Loucy (cell line): ENCODE results near the gene TRERF1.

Experiments used
- H2AFZ ChIP-seq: fragments of 200-600 bp; sonication (generic); 2 replicates; pipeline ENCODE4 v1.6.0; 2016; ENCODE audit warnings: antibody characterized with exemption, mild to moderate bottlenecking, low read length, moderate library complexity
- H3F3A ChIP-seq: fragments of 200-600 bp; 2 replicates; pipeline ENCODE4 v1.6.0; 2016; ENCODE audit warnings: antibody characterized with exemption, low read depth, mild to moderate bottlenecking
- H3K27me3 ChIP-seq: fragments of 200-600 bp; sonication (generic); 2 replicates; pipeline ENCODE4 v1.6.1; 2014; ENCODE audit warnings: low read length, mild to moderate bottlenecking; ENCODE audit not compliant: insufficient read depth, poor library complexity, severe bottlenecking
- H3K36me3 ChIP-seq: fragments of 200-600 bp; sonication (generic); 2 replicates; pipeline ENCODE4 v1.6.1; 2016; ENCODE audit warnings: low read length; ENCODE audit not compliant: insufficient read depth
- H3K4me1 ChIP-seq: fragments of 200-600 bp; sonication (generic); 2 replicates; pipeline ENCODE4 v1.5.1; 2014; ENCODE audit warnings: low read length, mild to moderate bottlenecking; ENCODE audit not compliant: insufficient read depth, poor library complexity, severe bottlenecking
- H3K4me2 ChIP-seq: fragments of 200-600 bp; sonication (generic); 2 replicates; pipeline ENCODE4 v1.6.0; 2014; ENCODE audit warnings: antibody characterized with exemption, low read length, low read depth, mild to moderate bottlenecking; ENCODE audit not compliant: poor library complexity, severe bottlenecking
- H3K4me3 ChIP-seq: fragments of 200-600 bp; sonication (generic); 2 replicates; pipeline ENCODE4 v1.5.1; 2014; ENCODE audit warnings: low read length, mild to moderate bottlenecking, mixed read lengths; ENCODE audit not compliant: poor library complexity, severe bottlenecking
- H3K79me2 ChIP-seq: fragments of 200-600 bp; sonication (generic); 2 replicates; pipeline ENCODE4 v1.6.1; 2014; ENCODE audit warnings: low read length; ENCODE audit not compliant: insufficient read depth
- H3K9ac ChIP-seq: fragments of 200-600 bp; sonication (generic); 2 replicates; pipeline ENCODE4 v1.6.0; 2014; ENCODE audit warnings: mild to moderate bottlenecking, low read depth, low read length, moderate library complexity; ENCODE audit not compliant: poor library complexity, severe bottlenecking
- H3K9me2 ChIP-seq: fragments of 200-600 bp; sonication (generic); replicated peaks from 2 replicates; pipeline ENCODE4 v1.6.1; 2016; ENCODE audit warnings: low read depth, low read length, mixed read lengths
- H3K9me3 ChIP-seq: fragments of 200-600 bp; sonication (generic); 2 replicates; pipeline ENCODE4 v1.6.1; 2014; ENCODE audit warnings: mild to moderate bottlenecking, antibody characterized with exemption, low read length, low read depth; ENCODE audit not compliant: insufficient read depth
- H4K20me1 ChIP-seq: fragments of 200-600 bp; sonication (generic); 2 replicates; pipeline ENCODE4 v1.6.0; 2014; ENCODE audit warnings: antibody characterized with exemption, low read length, mild to moderate bottlenecking; ENCODE audit not compliant: insufficient read depth, poor library complexity, severe bottlenecking
- EZH2phosphoT487 ChIP-seq: fragments of 200-600 bp; IDR thresholded peaks from 2 replicates; pipeline ENCODE4 v1.6.1; 2018; ENCODE audit warnings: antibody characterized with exemption, mild to moderate bottlenecking, moderate library complexity, borderline replicate concordance
- TF ChIP-seq, protein P1 (sequence below): fragments of 200-600 bp; sonication (generic); conservative IDR thresholded peaks from 2 replicates; pipeline ENCODE4 v1.5.1; 2014; ENCODE audit warnings: mild to moderate bottlenecking, antibody characterized with exemption, low read length

The TRERF1 gene

GRCh38 chr6:42443312-42444060, 8.2 kb downstream of the TRERF1 start:
- Histone ChIP-seq H3K9me2 (no peaks in the 10 kb centered on the region), H3K4me2 (no peak overlapping the region), H3K9ac (no peak overlapping the region), H3K9me3 (no peaks in the 10 kb centered on the region), H3K4me1 (peaks cover 53% of the 10 kb centered on the region), H3F3A (no peaks in the 10 kb centered on the region), H3K36me3 (no peaks in the 10 kb centered on the region), H3K4me3 (no peak overlapping the region), H4K20me1 (peaks cover 42% of the 10 kb centered on the region), H3K79me2 (peaks cover 99% of the 10 kb centered on the region), H2AFZ (no peak overlapping the region), H3K27me3 (no peaks in the 10 kb centered on the region)
- TF ChIP-seq EZH2phosphoT487, result no peak
- TF ChIP-seq, protein P1, sequence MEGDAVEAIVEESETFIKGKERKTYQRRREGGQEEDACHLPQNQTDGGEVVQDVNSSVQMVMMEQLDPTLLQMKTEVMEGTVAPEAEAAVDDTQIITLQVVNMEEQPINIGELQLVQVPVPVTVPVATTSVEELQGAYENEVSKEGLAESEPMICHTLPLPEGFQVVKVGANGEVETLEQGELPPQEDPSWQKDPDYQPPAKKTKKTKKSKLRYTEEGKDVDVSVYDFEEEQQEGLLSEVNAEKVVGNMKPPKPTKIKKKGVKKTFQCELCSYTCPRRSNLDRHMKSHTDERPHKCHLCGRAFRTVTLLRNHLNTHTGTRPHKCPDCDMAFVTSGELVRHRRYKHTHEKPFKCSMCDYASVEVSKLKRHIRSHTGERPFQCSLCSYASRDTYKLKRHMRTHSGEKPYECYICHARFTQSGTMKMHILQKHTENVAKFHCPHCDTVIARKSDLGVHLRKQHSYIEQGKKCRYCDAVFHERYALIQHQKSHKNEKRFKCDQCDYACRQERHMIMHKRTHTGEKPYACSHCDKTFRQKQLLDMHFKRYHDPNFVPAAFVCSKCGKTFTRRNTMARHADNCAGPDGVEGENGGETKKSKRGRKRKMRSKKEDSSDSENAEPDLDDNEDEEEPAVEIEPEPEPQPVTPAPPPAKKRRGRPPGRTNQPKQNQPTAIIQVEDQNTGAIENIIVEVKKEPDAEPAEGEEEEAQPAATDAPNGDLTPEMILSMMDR, result no peak

GRCh38 chr6:42441697-42442081, 10.0 kb downstream of the TRERF1 start:
- H3K9ac ChIP-seq, result peak overlapping the region; percentile 10
- no peak overlapping the region for H2AFZ ChIP-seq
- peaks cover 39% of the 10 kb centered on the region for H3K4me1 ChIP-seq
- no peaks in the 10 kb centered on the region for H3F3A ChIP-seq
- H4K20me1 ChIP-seq, result peaks cover 35% of the 10 kb centered on the region
- H3K79me2 ChIP-seq, result peaks cover 89% of the 10 kb centered on the region
- no peaks in the 10 kb centered on the region for H3K27me3 ChIP-seq
- no peaks in the 10 kb centered on the region for H3K36me3 ChIP-seq
- H3K9me2 ChIP-seq, result no peaks in the 10 kb centered on the region
- H3K9me3 ChIP-seq, result no peaks in the 10 kb centered on the region
- H3K4me3 ChIP-seq, result no peak overlapping the region
- no peak for TF ChIP-seq EZH2phosphoT487
- TF ChIP-seq, protein P1, result no peak
- peak overlapping the region; percentile 29 for H3K4me2 ChIP-seq

DNA sequence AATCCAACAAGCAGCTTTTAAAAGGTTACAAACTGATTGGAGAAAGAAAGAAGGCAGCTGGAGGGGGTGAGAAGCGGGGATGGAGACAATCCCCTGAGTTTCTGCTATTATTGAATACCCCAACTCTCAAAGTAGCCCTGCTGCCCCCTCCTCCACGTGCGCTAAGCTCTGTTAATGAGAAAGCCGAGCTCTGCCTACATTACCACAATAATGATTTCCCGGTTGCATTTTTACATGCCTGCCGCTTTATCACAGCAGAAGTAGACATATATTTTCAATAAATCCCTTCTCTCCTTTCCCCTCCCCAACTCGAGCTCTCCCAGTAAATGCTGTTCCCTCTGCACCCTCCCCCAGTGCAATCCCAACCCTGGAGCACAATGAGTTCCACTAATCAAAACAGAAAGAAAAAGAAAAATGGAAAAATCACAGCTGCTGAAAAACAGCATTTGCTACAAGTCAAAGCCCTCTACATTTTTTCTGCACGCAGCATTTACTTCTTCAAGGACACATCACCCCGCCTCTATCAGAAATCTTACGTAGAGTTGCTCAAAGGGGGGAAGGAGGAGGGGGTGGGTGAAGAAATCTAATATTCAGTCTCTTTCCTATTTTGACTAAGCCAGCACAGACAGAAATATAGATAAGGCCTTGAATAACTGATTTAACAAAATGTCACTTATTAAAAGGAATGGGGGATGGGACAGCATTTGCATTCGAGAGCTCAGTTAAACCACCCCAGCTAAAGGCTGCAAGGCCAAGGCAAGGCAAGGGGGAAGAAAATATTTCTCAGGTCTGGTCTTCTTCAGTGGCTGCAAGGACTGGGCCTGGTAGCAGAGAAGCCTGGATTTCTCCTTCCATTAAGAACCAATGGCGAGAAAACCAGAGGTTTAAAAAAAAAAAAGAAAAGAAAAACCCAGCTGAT, 10.7 kb downstream of the TRERF1 start:
- no peaks in the 10 kb centered on the region for H3F3A ChIP-seq
- TF ChIP-seq, protein P1, result no peak
- TF ChIP-seq EZH2phosphoT487, result no peak
- H3K4me2 ChIP-seq, result peak overlapping the region; percentile 29
- no peaks in the 10 kb centered on the region for H3K9me3 ChIP-seq
- no peaks in the 10 kb centered on the region for H3K27me3 ChIP-seq
- H3K79me2 ChIP-seq, result peaks cover 82% of the 10 kb centered on the region
- peaks cover 35% of the 10 kb centered on the region for H4K20me1 ChIP-seq
- peak overlapping the region; percentile 10 for H3K9ac ChIP-seq
- H3K4me3 ChIP-seq, result no peak overlapping the region
- H2AFZ ChIP-seq, result no peak overlapping the region
- H3K36me3 ChIP-seq, result no peaks in the 10 kb centered on the region
- H3K9me2 ChIP-seq, result no peaks in the 10 kb centered on the region
- peaks cover 34% of the 10 kb centered on the region for H3K4me1 ChIP-seq
